Measurements from ENCODE around the gene ZNRD2. TPM values are rescaled to one million over a fixed set of nuclear protein-coding genes. Genes with fewer than 3 reads are reported as not detected.
A peak's percentile ranks its signal among the peaks of the same experiment; 100 is the strongest.

Gene ZNRD2
- total and polyA plus RNA-seq, 2 of the 8 experiments (the other 6 are each of a cell fraction or from before 2014, with no cell fraction given) = 53.4 to 125 TPM

DNA sequence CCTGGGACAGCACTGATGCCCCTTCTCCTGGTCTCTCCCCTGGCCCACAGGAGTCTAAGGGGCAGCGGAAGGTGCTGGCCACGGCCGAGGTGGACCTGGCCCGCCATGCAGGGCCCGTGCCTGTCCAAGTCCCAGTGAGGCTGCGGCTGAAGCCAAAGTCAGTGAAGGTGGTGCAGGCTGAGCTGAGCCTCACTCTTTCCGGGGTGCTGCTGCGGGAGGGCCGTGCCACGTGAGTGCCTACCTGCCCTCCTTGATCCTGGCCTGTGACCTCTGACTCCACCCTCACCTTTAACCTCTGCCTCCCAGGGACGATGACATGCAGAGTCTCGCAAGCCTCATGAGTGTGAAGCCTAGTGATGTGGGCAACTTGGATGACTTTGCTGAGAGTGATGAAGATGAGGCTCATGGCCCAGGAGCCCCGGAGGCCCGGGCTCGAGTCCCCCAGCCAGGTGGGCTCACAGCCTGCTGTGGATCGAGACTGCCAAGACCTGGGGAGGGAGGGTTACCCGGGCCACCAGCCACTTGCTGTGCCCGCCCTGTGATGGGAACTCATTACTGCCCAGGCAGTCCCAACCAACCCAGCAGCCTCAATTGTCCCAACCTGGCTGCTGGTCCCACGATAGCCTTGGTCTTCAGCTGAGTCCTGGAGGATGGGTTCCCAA is 9.9 kb downstream of the ZNRD2 start:
- H4K20me1 ChIP-seq (replicated peaks in 1 of 2; ENCODE audit: control insufficient read depth in 1 of 2, insufficient read depth in 2 of 2, low read length in 2 of 2) = peaks cover 0 to 5% of the 10 kb centered on the region in 2 experiments
- no peaks in the 10 kb centered on the region for H3K79me2 ChIP-seq (ENCODE audit: control insufficient read depth in 1 of 2, insufficient read depth in 2 of 2, low read length in 2 of 2)
- H3K4me1 ChIP-seq (replicated peaks in 1 of 4; ENCODE audit: control insufficient read depth in 3 of 4, insufficient read depth in 4 of 4, low read length in 3 of 4) = peaks cover 4 to 19% (median 8%) of the 10 kb centered on the region in 4 experiments; a peak in 6 of 7 replicates
- no peak overlapping the region for H4K91ac ChIP-seq (replicated peaks; ENCODE audit: insufficient read length, low read length)
- no peak overlapping the region for H4K5ac ChIP-seq (ENCODE audit: insufficient read length, low read depth, low read length)
- DNase-seq (ENCODE audit: low read depth in 1 of 2, low spot score in 2 of 2) (no peak), FAIRE-seq (no peak)
- no peak overlapping the region for H2AFZ ChIP-seq (ENCODE audit: low read length)
- H3K23ac ChIP-seq (ENCODE audit: insufficient read length) = no peak overlapping the region
- no peak overlapping the region for H4K8ac ChIP-seq (ENCODE audit: extremely low read depth, insufficient read depth, low read length)
- H3K9ac ChIP-seq (replicated peaks in 1 of 4; ENCODE audit: extremely low read depth in 1 of 4, low read depth in 3 of 4, low read length in 3 of 4) = no peak overlapping the region
- no peak overlapping the region for H3K4ac ChIP-seq (replicated peaks; ENCODE audit: insufficient read length, low read depth, low read length)
- H3K56ac ChIP-seq (replicated peaks; ENCODE audit: insufficient read length, low read depth, low read length) = no peak overlapping the region
- no peak overlapping the region for H3K4me3 ChIP-seq (ENCODE audit: extremely low read depth in 1 of 4, insufficient read depth in 2 of 4, low read depth in 3 of 4, low read length in 4 of 4)
- CTCF ChIA-PET (ENCODE audit: partially characterized antibody) = interaction anchor here (1.5 to 14.5 kb wide), 5 partner anchors 8 to 39 kb away, joined by 5 to 162 read pairs (median 23); partner anchors contain the start of genes FAM89B and ZNRD2
- H2BK20ac ChIP-seq (ENCODE audit: low read length) = no peak overlapping the region
- H2AK5ac ChIP-seq (ENCODE audit: low read depth, low read length) = no peak overlapping the region
- H3K27ac ChIP-seq (ENCODE audit: low read depth, low read length) = no peak overlapping the region
- H3K14ac ChIP-seq (ENCODE audit: insufficient read length) = no peak overlapping the region
- peaks cover 22 to 61% (median 48%) of the 10 kb centered on the region in 4 experiments for H3K27me3 ChIP-seq (replicated peaks in 1 of 4; ENCODE audit: control insufficient read depth in 3 of 4, extremely low read depth in 1 of 4, insufficient read depth in 3 of 4, low read length in 3 of 4)
- no peaks in the 10 kb centered on the region for H3K9me3 ChIP-seq (ENCODE audit: insufficient read depth in 2 of 2, low read depth in 1 of 2, low read length in 1 of 2)
- H3K4me2 ChIP-seq (ENCODE audit: insufficient read depth in 1 of 2, low read depth in 2 of 2, low read length in 2 of 2) = no peak overlapping the region
- no peaks in the 10 kb centered on the region for H3K79me1 ChIP-seq (ENCODE audit: low read depth, low read length)
- H2BK15ac ChIP-seq (ENCODE audit: low read length) = 0 out of 2 replicates have a peak overlapping the region, but pooled peaks have one; percentile 72
- H3K36me3 ChIP-seq (ENCODE audit: control insufficient read depth in 2 of 4, insufficient read depth in 4 of 4, low read length in 3 of 4) = no peaks in the 10 kb centered on the region
- no peak overlapping the region for H2BK5ac ChIP-seq (ENCODE audit: low read depth, low read length)
- no peak overlapping the region for H2BK120ac ChIP-seq (replicated peaks; ENCODE audit: low read depth, low read length)
- WGBS, 2 experiments (ENCODE audit: extremely low coverage in 1 of 2, insufficient coverage in 1 of 2, insufficient read length in 1 of 2, insufficient replicate concordance in 2 of 2, low coverage in 1 of 2, low lambda C conversion rate in 2 of 2, missing lambda C conversion rate in 1 of 2) = 95% methylated on average over 19 of the region's 19 CpGs; no CpG with 5 or more reads in 1 of the 2 experiments
- H3K23me2 ChIP-seq (ENCODE audit: low read depth, low read length) = peaks cover 9% of the 10 kb centered on the region; the same call in 1 of the 2 replicates
- POLR2A ChIA-PET (ENCODE audit: partially characterized antibody) = interaction anchor here (0.8 to 1.4 kb wide), 4 partner anchors 8 to 280 kb away, joined by 3 read pairs; partner anchors contain the start of genes FAM89B, KCNK7 and MUS81
- H2BK12ac ChIP-seq (ENCODE audit: low read depth, low read length) = no peak overlapping the region
- H3K18ac ChIP-seq (ENCODE audit: extremely low read depth, low read length) = no peak overlapping the region
- TF ChIP-seq SIX5 (IDR thresholded peaks at IDR 0.05; ENCODE audit: low read depth, low read length) (no peak), RBBP5 (IDR thresholded peaks at IDR 0.05; ENCODE audit: borderline replicate concordance, low read depth, low read length) (no peak), HDAC6 (IDR thresholded peaks at IDR 0.05; ENCODE audit: low read depth, low read length) (no peak), KDM5A (IDR thresholded peaks at IDR 0.05; ENCODE audit: low read length) (no peak), CHD2 (IDR thresholded peaks at IDR 0.05; ENCODE audit: low read length) (no peak), RFX5 (IDR thresholded peaks at IDR 0.05; ENCODE audit: borderline replicate concordance, low read depth, low read length) (no peak), NANOG (IDR thresholded peaks at IDR 0.05; ENCODE audit: insufficient read depth, low read depth, low read length, poor library complexity, severe bottlenecking) (no peak), BCL11A (IDR thresholded peaks at IDR 0.05; ENCODE audit: low read depth in 2 of 2, low read length in 2 of 2) (no peak)
- TF ChIP-seq, protein P1, sequence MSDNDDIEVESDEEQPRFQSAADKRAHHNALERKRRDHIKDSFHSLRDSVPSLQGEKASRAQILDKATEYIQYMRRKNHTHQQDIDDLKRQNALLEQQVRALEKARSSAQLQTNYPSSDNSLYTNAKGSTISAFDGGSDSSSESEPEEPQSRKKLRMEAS (IDR thresholded peaks at IDR 0.05) = no peak
- TF ChIP-seq, protein P2, sequence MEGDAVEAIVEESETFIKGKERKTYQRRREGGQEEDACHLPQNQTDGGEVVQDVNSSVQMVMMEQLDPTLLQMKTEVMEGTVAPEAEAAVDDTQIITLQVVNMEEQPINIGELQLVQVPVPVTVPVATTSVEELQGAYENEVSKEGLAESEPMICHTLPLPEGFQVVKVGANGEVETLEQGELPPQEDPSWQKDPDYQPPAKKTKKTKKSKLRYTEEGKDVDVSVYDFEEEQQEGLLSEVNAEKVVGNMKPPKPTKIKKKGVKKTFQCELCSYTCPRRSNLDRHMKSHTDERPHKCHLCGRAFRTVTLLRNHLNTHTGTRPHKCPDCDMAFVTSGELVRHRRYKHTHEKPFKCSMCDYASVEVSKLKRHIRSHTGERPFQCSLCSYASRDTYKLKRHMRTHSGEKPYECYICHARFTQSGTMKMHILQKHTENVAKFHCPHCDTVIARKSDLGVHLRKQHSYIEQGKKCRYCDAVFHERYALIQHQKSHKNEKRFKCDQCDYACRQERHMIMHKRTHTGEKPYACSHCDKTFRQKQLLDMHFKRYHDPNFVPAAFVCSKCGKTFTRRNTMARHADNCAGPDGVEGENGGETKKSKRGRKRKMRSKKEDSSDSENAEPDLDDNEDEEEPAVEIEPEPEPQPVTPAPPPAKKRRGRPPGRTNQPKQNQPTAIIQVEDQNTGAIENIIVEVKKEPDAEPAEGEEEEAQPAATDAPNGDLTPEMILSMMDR (IDR thresholded peaks at IDR 0.05; ENCODE audit: control extremely low read depth in 1 of 3, insufficient read depth in 1 of 3, low read depth in 1 of 3, low read length in 3 of 3) = no peak
